ENCODE measurements around the gene DMBT1. TPM values are rescaled to one million over a fixed set of nuclear protein-coding genes. Genes with fewer than 3 reads are reported as not detected.

DMBT1 gene
- total and polyA plus RNA-seq, 4 donors, result 0.03 TPM; not detected in 3

DNA sequence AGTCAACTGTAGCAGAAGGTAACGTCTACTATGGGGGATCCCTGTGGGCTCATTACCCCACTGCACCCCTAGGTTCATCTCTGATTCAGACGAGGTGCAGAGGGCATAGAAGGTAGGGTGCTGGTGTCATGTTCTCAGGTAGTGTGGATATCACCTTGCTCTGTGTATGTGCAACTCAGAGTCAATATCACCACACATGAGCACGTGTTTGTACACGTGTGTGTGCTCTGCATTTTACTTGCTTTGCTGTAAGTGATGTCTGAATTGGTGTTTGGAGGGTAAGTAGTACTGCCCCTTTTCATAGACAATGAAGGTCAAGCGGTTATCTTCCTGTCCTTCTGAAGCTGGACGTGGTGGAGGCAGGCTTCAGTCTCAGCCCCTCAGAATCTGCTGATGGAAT, 10.4 kb downstream of the DMBT1 start:
- no peak for DNase-seq (ENCODE audit: low spot score)
- Histone ChIP-seq H3K4me1 (ENCODE audit: control insufficient read depth in 4 of 4, insufficient read depth in 4 of 4, low read length in 3 of 4) (peaks cover 0 to 2% (median under 1%) of the 10 kb centered on the region in 4 donors), H3K9me3 (ENCODE audit: control insufficient read depth in 4 of 4, low read length in 3 of 4) (peaks cover 2 to 9% (median 4%) of the 10 kb centered on the region in 4 donors), H3K27ac (ENCODE audit: low read depth in 1 of 2, low read length in 2 of 2) (no peak overlapping the region), H3K36me3 (ENCODE audit: control insufficient read depth in 4 of 4, insufficient read depth in 3 of 4, low read depth in 1 of 4, low read length in 3 of 4) (no peaks in the 10 kb centered on the region), H3K4me3 (ENCODE audit: low read depth in 1 of 3, low read length in 3 of 3) (no peak overlapping the region), H3K27me3 (ENCODE audit: control insufficient read depth in 4 of 4, insufficient read depth in 4 of 4, low read length in 3 of 4) (no peaks in the 10 kb centered on the region), H3K9ac (ENCODE audit: low read depth in 1 of 2, low read length in 2 of 2) (no peak overlapping the region)
- 60% methylated on average over 6 of the region's 6 CpGs for WGBS
- TF ChIP-seq JUND (IDR thresholded peaks at IDR 0.05), result no peak
- TF ChIP-seq YY1 (IDR thresholded peaks at IDR 0.05), result no peak
- no peak for TF ChIP-seq TAF1 (conservative IDR thresholded peaks at IDR 0.05)
- TF ChIP-seq, protein P1, sequence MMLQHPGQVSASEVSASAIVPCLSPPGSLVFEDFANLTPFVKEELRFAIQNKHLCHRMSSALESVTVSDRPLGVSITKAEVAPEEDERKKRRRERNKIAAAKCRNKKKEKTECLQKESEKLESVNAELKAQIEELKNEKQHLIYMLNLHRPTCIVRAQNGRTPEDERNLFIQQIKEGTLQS (IDR thresholded peaks at IDR 0.05), result no peak

DNA sequence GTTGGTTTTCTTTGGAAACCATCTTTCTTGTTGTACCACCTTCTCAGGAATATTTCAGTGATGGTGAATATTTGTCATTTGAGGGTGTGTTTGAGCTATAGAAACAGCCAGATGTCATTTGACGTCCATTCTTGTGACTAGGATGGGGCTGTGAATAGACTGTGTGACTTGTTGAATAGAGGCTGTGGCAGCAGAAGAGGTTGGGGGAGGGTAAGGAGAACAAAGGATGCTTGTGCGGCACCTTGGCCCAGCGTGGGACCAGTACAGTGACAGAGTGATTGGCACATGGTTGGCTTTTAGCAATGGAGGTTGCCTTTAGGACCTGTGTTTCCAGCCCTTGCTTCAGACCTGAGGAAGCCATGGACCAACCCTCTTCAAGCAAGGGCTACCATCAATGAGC, 11.3 kb downstream of the DMBT1 start:
- Histone ChIP-seq H3K27ac (ENCODE audit: low read depth in 1 of 2, low read length in 2 of 2) (no peak overlapping the region), H3K4me3 (ENCODE audit: low read depth in 1 of 3, low read length in 3 of 3) (no peak overlapping the region), H3K36me3 (ENCODE audit: control insufficient read depth in 4 of 4, insufficient read depth in 3 of 4, low read depth in 1 of 4, low read length in 3 of 4) (no peaks in the 10 kb centered on the region), H3K9me3 (ENCODE audit: control insufficient read depth in 4 of 4, low read length in 3 of 4) (peaks cover 2 to 9% (median 4%) of the 10 kb centered on the region in 4 donors), H3K4me1 (ENCODE audit: control insufficient read depth in 4 of 4, insufficient read depth in 4 of 4, low read length in 3 of 4) (no peaks in the 10 kb centered on the region), H3K27me3 (ENCODE audit: control insufficient read depth in 4 of 4, insufficient read depth in 4 of 4, low read length in 3 of 4) (no peaks in the 10 kb centered on the region), H3K9ac (ENCODE audit: low read depth in 1 of 2, low read length in 2 of 2) (no peak overlapping the region)
- no peak for DNase-seq (ENCODE audit: low spot score)
- TF ChIP-seq, protein P2, sequence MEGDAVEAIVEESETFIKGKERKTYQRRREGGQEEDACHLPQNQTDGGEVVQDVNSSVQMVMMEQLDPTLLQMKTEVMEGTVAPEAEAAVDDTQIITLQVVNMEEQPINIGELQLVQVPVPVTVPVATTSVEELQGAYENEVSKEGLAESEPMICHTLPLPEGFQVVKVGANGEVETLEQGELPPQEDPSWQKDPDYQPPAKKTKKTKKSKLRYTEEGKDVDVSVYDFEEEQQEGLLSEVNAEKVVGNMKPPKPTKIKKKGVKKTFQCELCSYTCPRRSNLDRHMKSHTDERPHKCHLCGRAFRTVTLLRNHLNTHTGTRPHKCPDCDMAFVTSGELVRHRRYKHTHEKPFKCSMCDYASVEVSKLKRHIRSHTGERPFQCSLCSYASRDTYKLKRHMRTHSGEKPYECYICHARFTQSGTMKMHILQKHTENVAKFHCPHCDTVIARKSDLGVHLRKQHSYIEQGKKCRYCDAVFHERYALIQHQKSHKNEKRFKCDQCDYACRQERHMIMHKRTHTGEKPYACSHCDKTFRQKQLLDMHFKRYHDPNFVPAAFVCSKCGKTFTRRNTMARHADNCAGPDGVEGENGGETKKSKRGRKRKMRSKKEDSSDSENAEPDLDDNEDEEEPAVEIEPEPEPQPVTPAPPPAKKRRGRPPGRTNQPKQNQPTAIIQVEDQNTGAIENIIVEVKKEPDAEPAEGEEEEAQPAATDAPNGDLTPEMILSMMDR (IDR thresholded peaks at IDR 0.05; ENCODE audit: low read depth, low read length, missing input control), result no peak
- TF ChIP-seq HNF4G (IDR thresholded peaks at IDR 0.05), result no peak
- no peak for TF ChIP-seq EGR1 (IDR thresholded peaks at IDR 0.05; ENCODE audit: low read depth in 2 of 2)
- no peak for TF ChIP-seq GABPA (IDR thresholded peaks at IDR 0.05 in 1 of 2, conservative IDR thresholded peaks at IDR 0.05 in 1 of 2)
- no peak for TF ChIP-seq HNF4A (conservative IDR thresholded peaks at IDR 0.05)
- 71% methylated on average over 3 of the region's 3 CpGs for WGBS

DNA sequence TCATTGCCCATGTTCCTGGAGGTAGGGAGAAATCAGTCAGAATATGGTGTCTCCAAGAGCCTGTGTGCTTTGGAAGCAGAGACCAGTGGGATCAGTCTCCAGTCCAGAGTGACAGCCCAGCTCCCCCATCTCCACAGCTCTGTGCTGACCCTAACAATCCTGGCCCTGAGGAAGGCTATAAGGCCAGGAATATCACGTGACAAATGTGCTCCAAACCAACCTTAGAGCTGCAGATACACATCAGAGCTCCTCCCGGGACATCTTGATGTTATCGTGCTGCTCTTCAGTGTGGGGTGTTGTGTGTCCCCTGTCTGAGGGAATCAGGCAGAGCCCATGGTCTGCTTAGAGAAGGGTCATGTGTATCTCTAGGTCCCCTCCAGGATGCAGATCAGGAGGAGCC, 15.2 kb downstream of the DMBT1 start:
- 54% methylated on average over 3 of the region's 3 CpGs for WGBS
- Histone ChIP-seq H3K9me3 (ENCODE audit: control insufficient read depth in 4 of 4, low read length in 3 of 4) (peaks cover 2 to 9% (median 4%) of the 10 kb centered on the region in 4 donors), H3K9ac (ENCODE audit: low read depth in 1 of 2, low read length in 2 of 2) (no peak overlapping the region), H3K36me3 (ENCODE audit: control insufficient read depth in 4 of 4, insufficient read depth in 3 of 4, low read depth in 1 of 4, low read length in 3 of 4) (no peaks in the 10 kb centered on the region), H3K27me3 (ENCODE audit: control insufficient read depth in 4 of 4, insufficient read depth in 4 of 4, low read length in 3 of 4) (no peaks in the 10 kb centered on the region), H3K4me3 (ENCODE audit: low read depth in 1 of 3, low read length in 3 of 3) (no peak overlapping the region), H3K27ac (ENCODE audit: low read depth in 1 of 2, low read length in 2 of 2) (no peak overlapping the region), H3K4me1 (ENCODE audit: control insufficient read depth in 4 of 4, insufficient read depth in 4 of 4, low read length in 3 of 4) (no peaks in the 10 kb centered on the region)
- TF ChIP-seq FOXA1 (IDR thresholded peaks at IDR 0.05) (no peak), FOXA2 (IDR thresholded peaks at IDR 0.05) (no peak), YY1 (IDR thresholded peaks at IDR 0.05) (no peak), TAF1 (conservative IDR thresholded peaks at IDR 0.05) (no peak), SP1 (IDR thresholded peaks at IDR 0.05) (no peak), EGR1 (IDR thresholded peaks at IDR 0.05; ENCODE audit: low read depth in 2 of 2) (no peak)
- TF ChIP-seq, protein P2 (IDR thresholded peaks at IDR 0.05; ENCODE audit: low read depth, low read length, missing input control), result no peak
- TF ChIP-seq, protein P3, sequence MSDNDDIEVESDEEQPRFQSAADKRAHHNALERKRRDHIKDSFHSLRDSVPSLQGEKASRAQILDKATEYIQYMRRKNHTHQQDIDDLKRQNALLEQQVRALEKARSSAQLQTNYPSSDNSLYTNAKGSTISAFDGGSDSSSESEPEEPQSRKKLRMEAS (IDR thresholded peaks at IDR 0.05), result no peak
- TF ChIP-seq, protein P4, sequence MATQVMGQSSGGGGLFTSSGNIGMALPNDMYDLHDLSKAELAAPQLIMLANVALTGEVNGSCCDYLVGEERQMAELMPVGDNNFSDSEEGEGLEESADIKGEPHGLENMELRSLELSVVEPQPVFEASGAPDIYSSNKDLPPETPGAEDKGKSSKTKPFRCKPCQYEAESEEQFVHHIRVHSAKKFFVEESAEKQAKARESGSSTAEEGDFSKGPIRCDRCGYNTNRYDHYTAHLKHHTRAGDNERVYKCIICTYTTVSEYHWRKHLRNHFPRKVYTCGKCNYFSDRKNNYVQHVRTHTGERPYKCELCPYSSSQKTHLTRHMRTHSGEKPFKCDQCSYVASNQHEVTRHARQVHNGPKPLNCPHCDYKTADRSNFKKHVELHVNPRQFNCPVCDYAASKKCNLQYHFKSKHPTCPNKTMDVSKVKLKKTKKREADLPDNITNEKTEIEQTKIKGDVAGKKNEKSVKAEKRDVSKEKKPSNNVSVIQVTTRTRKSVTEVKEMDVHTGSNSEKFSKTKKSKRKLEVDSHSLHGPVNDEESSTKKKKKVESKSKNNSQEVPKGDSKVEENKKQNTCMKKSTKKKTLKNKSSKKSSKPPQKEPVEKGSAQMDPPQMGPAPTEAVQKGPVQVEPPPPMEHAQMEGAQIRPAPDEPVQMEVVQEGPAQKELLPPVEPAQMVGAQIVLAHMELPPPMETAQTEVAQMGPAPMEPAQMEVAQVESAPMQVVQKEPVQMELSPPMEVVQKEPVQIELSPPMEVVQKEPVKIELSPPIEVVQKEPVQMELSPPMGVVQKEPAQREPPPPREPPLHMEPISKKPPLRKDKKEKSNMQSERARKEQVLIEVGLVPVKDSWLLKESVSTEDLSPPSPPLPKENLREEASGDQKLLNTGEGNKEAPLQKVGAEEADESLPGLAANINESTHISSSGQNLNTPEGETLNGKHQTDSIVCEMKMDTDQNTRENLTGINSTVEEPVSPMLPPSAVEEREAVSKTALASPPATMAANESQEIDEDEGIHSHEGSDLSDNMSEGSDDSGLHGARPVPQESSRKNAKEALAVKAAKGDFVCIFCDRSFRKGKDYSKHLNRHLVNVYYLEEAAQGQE (IDR thresholded peaks at IDR 0.05), result no peak
- no peak for DNase-seq (ENCODE audit: low spot score)

Measured in liver (tissue), 9 donors.